Activated T-helper 2 cell treated with anti-CD3 and anti-CD28 coated beads, Interferon-gamma antibody, Interleukin-2, Interleukin-4, amounts not matched to agents 10 μg/mL and 5 μg/mL and 100 μg/mL, durations not matched to agents 14 hours and 24 hours and 36 hours (primary cell): ENCODE data around the gene COL6A6. TPM values are rescaled to one million over a fixed set of nuclear protein-coding genes. Genes with fewer than 3 reads are reported as not detected.
"Not testable (repeated sequence)": the region's sequence is repeated elsewhere in the genome, so short reads cannot be mapped to it uniquely, and the experiment has no call there.

ENCODE experiments used
- DNase-seq: peaks from one replicate; pipeline ENCODE4 v3.0.0; 2021; ENCODE audit warnings: low spot score
- H3K27ac Mint-ChIP-seq: one replicate; pipeline ENCODE4 v1.8.0; 2021; ENCODE audit warnings: mixed read lengths
- H3K27me3 Mint-ChIP-seq: one replicate; pipeline ENCODE4 v1.8.0; 2021; ENCODE audit warnings: low read depth, mixed read lengths
- H3K36me3 Mint-ChIP-seq: one replicate; pipeline ENCODE4 v1.8.0; 2021; ENCODE audit warnings: low read depth, mixed read lengths
- H3K4me1 Mint-ChIP-seq: one replicate; pipeline ENCODE4 v1.8.0; 2021; ENCODE audit warnings: low read depth, mixed read lengths
- H3K4me3 Mint-ChIP-seq: one replicate; pipeline ENCODE4 v1.8.0; 2021; ENCODE audit warnings: low read depth, mild to moderate bottlenecking, moderate library complexity, mixed read lengths
- H3K9me3 Mint-ChIP-seq: one replicate; pipeline ENCODE4 v1.8.0; 2021; ENCODE audit warnings: mixed read lengths
- intact Hi-C: fragments of 100-400 bp; cut with micrococcal nuclease; formaldehyde crosslinking; loops from one replicate; pipeline ENCODE4 v1.15.1; 2023
- total RNA-seq: library from RNA; stranded (reverse); gene quantifications from 2 replicates; pipeline ENCODE4 v1.2.3, GENCODE V29; 2022

Gene COL6A6
- total RNA-seq, 1 donor from 2014 or later, result not detected

DNA sequence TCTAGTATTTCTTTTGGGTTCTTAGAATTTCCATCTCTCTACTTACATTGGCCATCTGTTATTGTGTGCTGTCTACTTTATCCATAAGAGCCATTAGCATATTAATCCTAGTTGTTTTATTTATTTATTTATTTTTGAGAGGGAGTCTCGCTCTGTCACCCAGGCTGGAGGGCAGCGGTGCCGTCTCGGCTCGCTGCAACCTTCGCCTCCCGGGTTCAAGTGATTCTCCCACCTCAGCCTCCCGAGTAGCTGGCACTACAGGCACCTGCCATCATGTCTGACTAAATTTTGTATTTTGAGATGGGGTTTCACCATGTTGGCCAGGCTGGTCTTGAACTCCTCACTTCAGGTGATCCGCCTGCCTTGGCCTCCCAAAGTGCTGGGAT lies 30.7 kb downstream of the COL6A6 start:
- H3K4me3 Mint-ChIP-seq, H3K9me3 Mint-ChIP-seq, H3K27ac Mint-ChIP-seq, H3K36me3 Mint-ChIP-seq, DNase-seq, H3K4me1 Mint-ChIP-seq, H3K27me3 Mint-ChIP-seq, intact Hi-C loops: not testable (repeated sequence)

DNA sequence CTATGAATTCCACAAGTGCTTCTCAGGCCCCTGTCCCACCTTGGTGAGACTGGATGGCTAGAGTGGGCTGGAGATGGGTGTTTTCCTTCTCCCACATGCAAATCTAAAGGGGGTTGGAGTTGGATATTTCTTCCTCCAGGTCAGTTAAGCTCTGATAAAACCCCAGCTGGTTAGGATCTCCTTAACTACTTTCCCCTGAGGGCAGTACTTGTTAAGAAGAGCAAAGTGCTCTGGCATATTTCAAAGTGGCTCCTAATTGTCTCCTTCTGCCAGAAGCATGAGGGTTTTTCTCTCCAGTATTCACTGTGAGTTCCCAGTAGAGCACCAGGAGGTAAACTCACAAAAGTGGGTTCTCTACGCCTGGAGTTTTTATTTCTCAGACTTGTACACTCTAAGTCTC lies 31.4 kb downstream of the COL6A6 start:
- H3K27ac Mint-ChIP-seq, result no peak overlapping the region
- no peak for DNase-seq
- no peaks in the 10 kb centered on the region for H3K27me3 Mint-ChIP-seq
- intact Hi-C loops, result no loop called here
- no peak overlapping the region for H3K4me3 Mint-ChIP-seq
- no peaks in the 10 kb centered on the region for H3K4me1 Mint-ChIP-seq
- no peaks in the 10 kb centered on the region for H3K36me3 Mint-ChIP-seq
- peaks cover under 1% of the 10 kb centered on the region for H3K9me3 Mint-ChIP-seq

DNA sequence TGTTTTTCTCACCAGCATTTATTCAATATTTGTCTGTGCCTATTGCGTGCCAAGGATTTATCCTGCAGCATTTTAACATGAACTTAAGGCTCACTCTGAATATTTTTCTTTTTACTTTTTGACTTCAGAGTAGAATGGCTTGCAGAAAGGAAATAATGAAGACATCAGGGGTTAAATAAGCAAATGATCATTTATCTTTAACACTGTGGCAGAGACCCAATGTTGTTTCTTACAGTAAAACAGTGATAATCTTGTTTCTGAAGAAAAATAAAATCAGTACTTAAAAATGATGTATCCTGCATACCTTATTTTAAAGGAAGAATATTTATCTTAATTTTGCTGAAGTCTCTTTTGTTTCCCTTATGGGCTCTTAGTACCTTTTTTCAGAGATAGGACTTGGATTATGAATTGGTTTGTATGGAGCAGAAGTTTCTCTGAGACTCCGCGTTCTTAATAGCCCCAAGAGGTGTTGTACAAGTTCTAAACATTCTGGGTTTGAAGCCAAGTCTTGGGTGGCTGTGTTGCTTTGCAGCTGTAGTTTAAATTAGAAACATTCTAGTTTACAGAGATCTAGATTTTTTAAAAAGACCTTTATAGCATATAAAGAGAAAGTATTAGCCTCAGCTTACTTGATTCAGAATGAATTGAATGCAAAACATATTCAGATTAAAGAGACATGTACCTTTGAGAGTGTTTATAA lies 40.5 kb downstream of the COL6A6 start:
- intact Hi-C loops, result no loop called here
- Mint-ChIP-seq H3K27me3 (no peaks in the 10 kb centered on the region), H3K4me3 (no peak overlapping the region), H3K4me1 (no peaks in the 10 kb centered on the region), H3K9me3 (peaks cover 6% of the 10 kb centered on the region), H3K36me3 (no peaks in the 10 kb centered on the region), H3K27ac (no peak overlapping the region)
- no peak for DNase-seq

DNA sequence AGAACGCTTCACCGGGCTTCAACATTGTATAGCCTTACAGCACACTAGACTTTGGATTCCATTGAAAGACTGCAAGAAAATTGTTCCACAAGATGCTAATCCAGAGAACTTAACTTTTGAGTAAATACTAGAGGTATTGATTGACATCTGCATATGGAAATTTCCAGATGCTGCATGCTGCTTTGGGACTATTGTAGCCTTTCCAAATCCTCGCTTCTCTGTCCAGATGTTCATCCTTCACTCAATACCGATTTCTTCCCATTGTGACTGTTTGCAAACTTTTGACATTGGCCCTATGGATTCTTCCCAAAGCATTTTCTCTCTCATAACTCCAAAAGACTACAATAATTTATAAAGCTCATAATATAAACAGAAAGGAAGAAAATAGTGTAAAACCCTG lies 41.4 kb downstream of the COL6A6 start:
- H3K4me3 Mint-ChIP-seq, result no peak overlapping the region
- no peaks in the 10 kb centered on the region for H3K4me1 Mint-ChIP-seq
- no peaks in the 10 kb centered on the region for H3K36me3 Mint-ChIP-seq
- intact Hi-C loops, result no loop called here
- H3K9me3 Mint-ChIP-seq, result peaks cover 6% of the 10 kb centered on the region
- H3K27ac Mint-ChIP-seq, result no peak overlapping the region
- no peaks in the 10 kb centered on the region for H3K27me3 Mint-ChIP-seq
- DNase-seq, result no peak

DNA sequence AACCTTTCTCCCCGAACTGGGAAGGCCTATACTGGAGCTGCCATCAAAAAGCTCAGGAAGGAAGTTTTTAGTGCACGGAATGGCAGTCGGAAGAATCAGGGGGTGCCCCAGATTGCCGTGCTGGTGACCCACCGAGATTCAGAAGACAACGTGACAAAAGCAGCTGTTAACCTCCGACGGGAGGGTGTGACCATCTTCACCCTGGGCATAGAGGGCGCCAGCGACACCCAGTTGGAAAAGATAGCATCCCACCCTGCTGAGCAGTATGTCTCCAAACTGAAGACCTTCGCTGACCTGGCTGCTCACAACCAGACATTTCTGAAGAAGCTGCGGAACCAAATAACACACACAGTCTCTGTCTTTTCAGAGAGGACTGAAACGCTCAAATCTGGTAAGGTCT lies 48.2 kb downstream of the COL6A6 start:
- intact Hi-C loops, result no loop called here
- H3K4me1 Mint-ChIP-seq, result no peaks in the 10 kb centered on the region
- DNase-seq, result no peak
- H3K36me3 Mint-ChIP-seq, result no peaks in the 10 kb centered on the region
- no peak overlapping the region for H3K4me3 Mint-ChIP-seq
- H3K27me3 Mint-ChIP-seq, result peaks cover 2% of the 10 kb centered on the region
- H3K27ac Mint-ChIP-seq, result no peak overlapping the region
- no peaks in the 10 kb centered on the region for H3K9me3 Mint-ChIP-seq

Other genes with a start within 250 kb of the COL6A6 start
- not detected in 2 replicates for gene COL6A5, start 171.5 kb upstream of the COL6A6 start, total RNA-seq
- 33.4 and 34.9 TPM in 2 replicates for gene PIK3R4, start 229.7 kb downstream of the COL6A6 start, total RNA-seq